HepG2 (cell line): Measurements from ENCODE around the gene CARHSP1. TPM values are rescaled to one million over a fixed set of nuclear protein-coding genes. Genes with fewer than 3 reads are reported as not detected.

ENCODE experiments used
- AKAP8 ChIP-seq: sonication (generic); formaldehyde crosslinking; IDR thresholded peaks from 2 replicates; pipeline ENCODE4 v1.5.1; 2020; ENCODE audit warnings: mild to moderate bottlenecking, missing genetic modification reagents
- DR1 ChIP-seq: sonication (generic); formaldehyde crosslinking; IDR thresholded peaks from 2 replicates; pipeline ENCODE4 v1.8.0; 2021; ENCODE audit warnings: mild to moderate bottlenecking, missing genetic modification reagents, inconsistent platforms
- MED1 ChIP-seq: sonication (generic); formaldehyde crosslinking; IDR thresholded peaks from 2 replicates; pipeline ENCODE4 v1.4.0; 2020; ENCODE audit warnings: missing genetic modification reagents
- SIX4 ChIP-seq: sonication (generic); formaldehyde crosslinking; IDR thresholded peaks from 2 replicates; pipeline ENCODE4 v1.4.0; 2020; ENCODE audit warnings: missing genetic modification reagents
- SNAI1 ChIP-seq: sonication (generic); formaldehyde crosslinking; IDR thresholded peaks from 2 replicates; pipeline ENCODE4 v1.5.0; 2020; ENCODE audit warnings: mild to moderate bottlenecking, missing genetic modification reagents, borderline replicate concordance
- ZNF251 ChIP-seq: sonication (generic); formaldehyde crosslinking; IDR thresholded peaks from 2 replicates; pipeline ENCODE4 v1.9.0; 2021; ENCODE audit warnings: mild to moderate bottlenecking, missing genetic modification reagents
- ZNF766 ChIP-seq: sonication (generic); formaldehyde crosslinking; IDR thresholded peaks from 2 replicates; pipeline ENCODE4 v1.5.0; 2020; ENCODE audit warnings: missing genetic modification reagents, borderline replicate concordance
- polyA plus RNA-seq, 8 experiments: library from polyadenylated mRNA; depleted of rRNA in 3 of 8; stranded (reverse) in 7 of 8; unstranded in 1 of 8; fragments of >200 nt; fragmentation: Illumina TruSeq in 4 of 8; extraction: Trizol in 4 of 8; gene quantifications; 2 replicates each; pipeline versions ENCODE4 v1.2.1 to v1.2.3, GENCODE V29; 2011 to 2016; ENCODE audit warnings: low read depth in 4 of 8, missing spikeins in 1 of 8, mixed read lengths in 1 of 8; ENCODE audit not compliant: insufficient read depth in 1 of 8
- total RNA-seq, 5 experiments: library from RNA; depleted of rRNA; stranded (reverse); fragments of >200 nt; fragmentation: Illumina TruSeq; extraction: Trizol; gene quantifications; 2 replicates each; pipeline ENCODE4 v1.2.3, GENCODE V29; 2016; ENCODE audit warnings: low read depth in 1 of 5
- TF ChIP-seq, protein P1 (sequence below): sonication (generic); formaldehyde crosslinking; IDR thresholded peaks from 2 replicates; pipeline ENCODE4 v1.4.0; 2020; ENCODE audit warnings: mild to moderate bottlenecking, missing genetic modification reagents
- TF ChIP-seq, protein P2 (sequence below): sonication (generic); formaldehyde crosslinking; IDR thresholded peaks from 2 replicates; pipeline ENCODE4 v1.5.1; 2020; ENCODE audit warnings: missing genetic modification reagents, mild to moderate bottlenecking, borderline replicate concordance
- TF ChIP-seq, protein P3 (sequence below): sonication (generic); formaldehyde crosslinking; IDR thresholded peaks from 2 replicates; pipeline ENCODE4 v1.8.1; 2023; ENCODE audit warnings: mild to moderate bottlenecking, missing genetic modification reagents
- TF ChIP-seq, protein P4 (sequence below): sonication (generic); formaldehyde crosslinking; conservative IDR thresholded peaks from 2 replicates; pipeline ENCODE4 v1.4.0; 2020; ENCODE audit warnings: missing genetic modification reagents

CARHSP1 gene
- total and polyA plus RNA-seq, 2 of the 13 experiments (the other 11 are each of a cell fraction or from before 2014, with no cell fraction given): 173 to 345 TPM

DNA sequence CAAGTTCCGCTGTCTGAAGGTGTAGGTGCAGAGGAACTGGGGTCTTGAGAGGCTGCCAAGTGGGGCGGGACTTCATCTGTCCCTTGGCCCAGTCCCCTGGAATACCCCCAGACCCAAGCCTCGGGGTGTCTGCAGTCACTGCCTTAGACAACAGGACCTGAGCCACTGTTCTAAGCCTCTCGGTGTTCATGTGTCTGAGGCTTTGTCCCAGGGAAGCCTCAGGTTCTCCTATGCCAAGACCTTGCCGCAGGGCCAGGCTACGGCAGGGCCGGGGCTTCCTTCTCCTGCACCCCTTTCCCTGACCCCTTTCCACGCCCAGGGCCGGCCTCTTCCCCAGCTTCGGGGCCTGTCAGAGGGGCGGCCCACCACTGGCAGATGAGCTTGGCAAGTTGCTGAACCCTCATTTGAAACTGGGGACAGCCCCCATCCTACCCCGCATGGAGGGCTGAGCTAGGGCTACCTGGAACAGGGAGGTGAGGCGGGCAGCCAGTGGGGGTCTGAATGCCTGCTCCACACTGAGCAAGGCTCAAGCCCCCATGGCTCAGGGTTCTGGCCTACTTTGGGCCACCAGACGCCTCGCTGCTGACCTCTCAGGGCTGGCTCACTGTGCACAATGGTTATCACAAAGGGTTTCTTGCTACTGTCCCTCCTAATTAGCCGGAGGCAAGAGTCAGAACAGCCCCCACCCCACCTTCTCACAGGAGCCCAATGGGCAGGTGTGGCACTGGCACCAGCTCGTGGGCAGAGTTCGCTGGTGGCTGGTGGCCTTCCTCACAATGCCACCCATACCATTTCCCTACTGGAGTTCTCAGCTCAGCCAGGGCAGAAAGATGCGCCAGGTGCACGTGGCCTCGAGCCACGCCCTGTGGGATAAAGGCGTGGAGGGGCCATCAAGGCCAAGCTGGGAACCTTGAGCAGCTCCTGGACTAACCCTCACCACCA lies 20.4 kb upstream of the CARHSP1 start (continued):
- TF ChIP-seq, protein P1, sequence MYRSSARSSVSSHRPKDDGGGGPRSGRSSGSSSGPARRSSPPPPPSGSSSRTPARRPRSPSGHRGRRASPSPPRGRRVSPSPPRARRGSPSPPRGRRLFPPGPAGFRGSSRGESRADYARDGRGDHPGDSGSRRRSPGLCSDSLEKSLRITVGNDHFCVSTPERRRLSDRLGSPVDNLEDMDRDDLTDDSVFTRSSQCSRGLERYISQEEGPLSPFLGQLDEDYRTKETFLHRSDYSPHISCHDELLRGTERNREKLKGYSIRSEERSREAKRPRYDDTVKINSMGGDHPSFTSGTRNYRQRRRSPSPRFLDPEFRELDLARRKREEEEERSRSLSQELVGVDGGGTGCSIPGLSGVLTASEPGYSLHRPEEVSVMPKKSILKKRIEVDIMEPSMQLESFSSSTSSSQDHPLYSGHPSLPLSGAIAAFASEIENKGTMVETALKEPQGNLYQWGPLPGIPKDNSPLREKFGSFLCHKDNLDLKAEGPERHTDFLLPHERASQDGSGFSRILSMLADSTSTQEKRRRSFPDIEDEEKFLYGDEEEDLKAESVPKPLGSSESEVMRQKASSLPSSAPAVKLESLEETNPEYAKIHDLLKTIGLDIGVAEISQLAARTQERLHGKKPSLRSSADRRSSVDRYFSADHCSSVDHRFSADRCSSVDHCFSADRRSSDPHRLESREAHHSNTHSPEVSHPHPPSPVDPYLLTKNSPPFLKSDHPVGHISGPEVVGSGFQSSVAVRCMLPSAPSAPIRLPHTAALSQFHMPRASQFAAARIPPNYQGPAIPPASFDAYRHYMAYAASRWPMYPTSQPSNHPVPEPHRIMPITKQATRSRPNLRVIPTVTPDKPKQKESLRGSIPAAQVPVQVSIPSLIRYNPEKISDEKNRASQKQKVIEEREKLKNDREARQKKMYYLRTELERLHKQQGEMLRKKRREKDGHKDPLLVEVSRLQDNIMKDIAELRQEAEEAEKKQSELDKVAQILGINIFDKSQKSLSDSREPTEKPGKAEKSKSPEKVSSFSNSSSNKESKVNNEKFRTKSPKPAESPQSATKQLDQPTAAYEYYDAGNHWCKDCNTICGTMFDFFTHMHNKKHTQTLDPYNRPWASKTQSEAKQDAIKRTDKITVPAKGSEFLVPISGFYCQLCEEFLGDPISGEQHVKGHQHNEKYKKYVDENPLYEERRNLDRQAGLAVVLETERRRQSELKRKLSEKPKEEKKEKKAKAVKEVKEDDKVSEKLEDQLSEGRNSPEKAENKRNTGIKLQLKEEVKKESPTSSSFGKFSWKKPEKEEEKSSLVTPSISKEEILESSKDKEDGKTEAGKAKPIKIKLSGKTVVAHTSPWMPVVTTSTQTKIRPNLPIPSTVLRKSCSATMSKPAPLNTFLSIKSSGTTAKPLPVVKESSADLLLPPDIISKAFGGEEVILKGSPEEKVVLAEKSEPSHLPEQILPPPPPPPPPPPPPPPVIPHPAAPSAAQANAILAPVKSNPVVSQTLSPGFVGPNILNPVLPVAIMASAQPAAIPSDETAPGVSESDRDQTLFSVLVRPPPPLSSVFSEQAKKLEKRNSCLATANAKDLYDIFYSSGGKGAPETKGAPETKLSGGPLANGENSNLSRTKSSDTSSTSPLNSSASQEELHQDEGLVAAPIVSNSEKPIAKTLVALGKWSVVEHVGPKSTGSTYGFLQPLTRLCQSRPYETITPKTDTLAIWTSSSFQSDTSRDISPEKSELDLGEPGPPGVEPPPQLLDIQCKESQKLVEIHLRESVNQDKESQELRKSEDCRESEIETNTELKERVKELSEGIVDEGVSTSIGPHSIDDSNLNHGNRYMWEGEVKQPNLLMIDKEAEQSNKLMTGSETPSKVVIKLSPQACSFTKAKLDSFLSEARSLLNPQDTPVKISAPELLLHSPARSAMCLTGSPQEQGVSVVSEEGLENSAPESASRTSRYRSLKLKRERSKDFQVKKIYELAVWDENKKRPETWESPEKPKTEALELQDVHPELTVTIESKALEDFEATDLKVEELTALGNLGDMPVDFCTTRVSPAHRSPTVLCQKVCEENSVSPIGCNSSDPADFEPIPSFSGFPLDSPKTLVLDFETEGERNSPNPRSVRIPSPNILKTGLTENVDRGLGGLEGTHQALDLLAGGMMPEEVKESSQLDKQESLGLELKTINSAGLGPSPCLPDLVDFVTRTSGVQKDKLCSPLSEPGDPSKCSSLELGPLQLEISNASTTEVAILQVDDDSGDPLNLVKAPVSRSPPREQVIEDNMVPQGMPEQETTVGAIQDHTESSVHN (CRISPR knock-in tag): peak; percentile 30; the same call in 1 of the 2 replicates
- TF ChIP-seq, protein P2, sequence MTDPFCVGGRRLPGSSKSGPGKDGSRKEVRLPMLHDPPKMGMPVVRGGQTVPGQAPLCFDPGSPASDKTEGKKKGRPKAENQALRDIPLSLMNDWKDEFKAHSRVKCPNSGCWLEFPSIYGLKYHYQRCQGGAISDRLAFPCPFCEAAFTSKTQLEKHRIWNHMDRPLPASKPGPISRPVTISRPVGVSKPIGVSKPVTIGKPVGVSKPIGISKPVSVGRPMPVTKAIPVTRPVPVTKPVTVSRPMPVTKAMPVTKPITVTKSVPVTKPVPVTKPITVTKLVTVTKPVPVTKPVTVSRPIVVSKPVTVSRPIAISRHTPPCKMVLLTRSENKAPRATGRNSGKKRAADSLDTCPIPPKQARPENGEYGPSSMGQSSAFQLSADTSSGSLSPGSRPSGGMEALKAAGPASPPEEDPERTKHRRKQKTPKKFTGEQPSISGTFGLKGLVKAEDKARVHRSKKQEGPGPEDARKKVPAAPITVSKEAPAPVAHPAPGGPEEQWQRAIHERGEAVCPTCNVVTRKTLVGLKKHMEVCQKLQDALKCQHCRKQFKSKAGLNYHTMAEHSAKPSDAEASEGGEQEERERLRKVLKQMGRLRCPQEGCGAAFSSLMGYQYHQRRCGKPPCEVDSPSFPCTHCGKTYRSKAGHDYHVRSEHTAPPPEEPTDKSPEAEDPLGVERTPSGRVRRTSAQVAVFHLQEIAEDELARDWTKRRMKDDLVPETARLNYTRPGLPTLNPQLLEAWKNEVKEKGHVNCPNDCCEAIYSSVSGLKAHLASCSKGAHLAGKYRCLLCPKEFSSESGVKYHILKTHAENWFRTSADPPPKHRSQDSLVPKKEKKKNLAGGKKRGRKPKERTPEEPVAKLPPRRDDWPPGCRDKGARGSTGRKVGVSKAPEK: no peak
- TF ChIP-seq ZNF766 (CRISPR knock-in tag): 0 out of 2 replicates have a peak, but pooled peaks have one; percentile 30
- no peak for TF ChIP-seq ZNF251
- peak; percentile 56; the same call in 1 of the 2 replicates for TF ChIP-seq DR1 (CRISPR knock-in tag)
- 0 out of 2 replicates have a peak, but pooled peaks have one; percentile 28 for TF ChIP-seq AKAP8 (CRISPR knock-in tag)
- TF ChIP-seq MED1: 0 out of 2 replicates have a peak, but pooled peaks have one; percentile 19
- TF ChIP-seq SNAI1 (CRISPR knock-in tag): no peak
- TF ChIP-seq, protein P3, sequence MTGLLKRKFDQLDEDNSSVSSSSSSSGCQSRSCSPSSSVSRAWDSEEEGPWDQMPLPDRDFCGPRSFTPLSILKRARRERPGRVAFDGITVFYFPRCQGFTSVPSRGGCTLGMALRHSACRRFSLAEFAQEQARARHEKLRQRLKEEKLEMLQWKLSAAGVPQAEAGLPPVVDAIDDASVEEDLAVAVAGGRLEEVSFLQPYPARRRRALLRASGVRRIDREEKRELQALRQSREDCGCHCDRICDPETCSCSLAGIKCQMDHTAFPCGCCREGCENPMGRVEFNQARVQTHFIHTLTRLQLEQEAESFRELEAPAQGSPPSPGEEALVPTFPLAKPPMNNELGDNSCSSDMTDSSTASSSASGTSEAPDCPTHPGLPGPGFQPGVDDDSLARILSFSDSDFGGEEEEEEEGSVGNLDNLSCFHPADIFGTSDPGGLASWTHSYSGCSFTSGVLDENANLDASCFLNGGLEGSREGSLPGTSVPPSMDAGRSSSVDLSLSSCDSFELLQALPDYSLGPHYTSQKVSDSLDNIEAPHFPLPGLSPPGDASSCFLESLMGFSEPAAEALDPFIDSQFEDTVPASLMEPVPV (CRISPR knock-in tag): 0 out of 2 replicates have a peak, but pooled peaks have one; percentile 16
- no peak for TF ChIP-seq SIX4 (CRISPR knock-in tag)
- TF ChIP-seq, protein P4, sequence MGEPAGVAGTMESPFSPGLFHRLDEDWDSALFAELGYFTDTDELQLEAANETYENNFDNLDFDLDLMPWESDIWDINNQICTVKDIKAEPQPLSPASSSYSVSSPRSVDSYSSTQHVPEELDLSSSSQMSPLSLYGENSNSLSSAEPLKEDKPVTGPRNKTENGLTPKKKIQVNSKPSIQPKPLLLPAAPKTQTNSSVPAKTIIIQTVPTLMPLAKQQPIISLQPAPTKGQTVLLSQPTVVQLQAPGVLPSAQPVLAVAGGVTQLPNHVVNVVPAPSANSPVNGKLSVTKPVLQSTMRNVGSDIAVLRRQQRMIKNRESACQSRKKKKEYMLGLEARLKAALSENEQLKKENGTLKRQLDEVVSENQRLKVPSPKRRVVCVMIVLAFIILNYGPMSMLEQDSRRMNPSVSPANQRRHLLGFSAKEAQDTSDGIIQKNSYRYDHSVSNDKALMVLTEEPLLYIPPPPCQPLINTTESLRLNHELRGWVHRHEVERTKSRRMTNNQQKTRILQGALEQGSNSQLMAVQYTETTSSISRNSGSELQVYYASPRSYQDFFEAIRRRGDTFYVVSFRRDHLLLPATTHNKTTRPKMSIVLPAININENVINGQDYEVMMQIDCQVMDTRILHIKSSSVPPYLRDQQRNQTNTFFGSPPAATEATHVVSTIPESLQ (CRISPR knock-in tag): no peak
